Measurements from ENCODE around the gene RPS19BP1.
A peak's percentile ranks its signal among the peaks of the same experiment; 100 is the strongest.

RPS19BP1 gene

GRCh38 chr22:39493759-39494158 lies 38.8 kb downstream of the RPS19BP1 start:
- Histone ChIP-seq H3K4me1 (ENCODE audit: control insufficient read depth in 1 of 2, insufficient read depth in 2 of 2, low read length in 2 of 2) (peaks cover 9% of the 10 kb centered on the region in 2 experiments), H3K27ac (ENCODE audit: low read depth, low read length) (peak overlapping the region; percentile 24), H3K14ac (ENCODE audit: low read length) (no peak overlapping the region), H4K91ac (ENCODE audit: low read depth, low read length) (no peak overlapping the region), H4K12ac (ENCODE audit: low read depth, low read length) (no peak overlapping the region), H2AK5ac (ENCODE audit: low read length) (no peak overlapping the region), H3K9me3 (ENCODE audit: insufficient read depth, low read depth, low read length) (no peaks in the 10 kb centered on the region), H2BK12ac (ENCODE audit: low read length) (no peak overlapping the region), H2BK5ac (ENCODE audit: low read depth, low read length, poor library complexity) (no peak overlapping the region), H3K4ac (ENCODE audit: low read depth, low read length) (no peak overlapping the region), H3K18ac (ENCODE audit: low read length) (no peak overlapping the region), H3K79me1 (ENCODE audit: low read length) (peaks cover 3% of the 10 kb centered on the region), H3K79me2 (ENCODE audit: control insufficient read depth, insufficient read depth, low read length, poor library complexity) (no peaks in the 10 kb centered on the region), H3K9ac (ENCODE audit: low read length) (no peak overlapping the region), H3K4me3 (ENCODE audit: low read depth, low read length) (no peak overlapping the region), H2BK120ac (ENCODE audit: insufficient read depth, low read length, poor library complexity) (no peak overlapping the region), H4K8ac (ENCODE audit: low read depth, low read length) (no peak overlapping the region), H3K23ac (ENCODE audit: low read length) (no peak overlapping the region), H3K27me3 (ENCODE audit: insufficient read depth, low read length) (no peaks in the 10 kb centered on the region), H3K4me2 (ENCODE audit: low read length) (no peak overlapping the region), H3K36me3 (ENCODE audit: control insufficient read depth in 1 of 2, insufficient read depth in 2 of 2, low read length in 2 of 2) (peaks cover under 1 to 9% of the 10 kb centered on the region in 2 experiments), H2AFZ (ENCODE audit: insufficient read depth, low read length, poor library complexity) (no peak overlapping the region)
- DNase-seq, result peak; percentile 95 to 98
- no CpG with 5 or more reads among the region's 4 CpGs for WGBS (ENCODE audit: extremely low coverage, insufficient coverage, insufficient read length)

- WGBS (ENCODE audit: extremely low coverage, insufficient coverage, insufficient read length), result no CpG with 5 or more reads among the region's 3 CpGs
- Histone ChIP-seq H4K12ac (ENCODE audit: low read depth, low read length) (no peak overlapping the region), H4K91ac (ENCODE audit: low read depth, low read length) (no peak overlapping the region), H3K4me3 (ENCODE audit: low read depth, low read length) (no peak overlapping the region), H3K27me3 (ENCODE audit: insufficient read depth, low read length) (no peaks in the 10 kb centered on the region), H4K8ac (ENCODE audit: low read depth, low read length) (no peak overlapping the region), H3K9me3 (ENCODE audit: insufficient read depth, low read depth, low read length) (peaks cover 3% of the 10 kb centered on the region), H3K4me2 (ENCODE audit: low read length) (no peak overlapping the region), H2BK12ac (ENCODE audit: low read length) (no peak overlapping the region), H3K79me1 (ENCODE audit: low read length) (peaks cover 3% of the 10 kb centered on the region), H3K4ac (ENCODE audit: low read depth, low read length) (no peak overlapping the region), H2AFZ (ENCODE audit: insufficient read depth, low read length, poor library complexity) (no peak overlapping the region), H3K18ac (ENCODE audit: low read length) (no peak overlapping the region), H3K23ac (ENCODE audit: low read length) (no peak overlapping the region), H3K4me1 (ENCODE audit: control insufficient read depth in 1 of 2, insufficient read depth in 2 of 2, low read length in 2 of 2) (peaks cover 9% of the 10 kb centered on the region in 2 experiments), H3K9ac (ENCODE audit: low read length) (no peak overlapping the region), H3K14ac (ENCODE audit: low read length) (no peak overlapping the region), H3K27ac (ENCODE audit: low read depth, low read length) (no peak overlapping the region), H2BK120ac (ENCODE audit: insufficient read depth, low read length, poor library complexity) (no peak overlapping the region), H2BK5ac (ENCODE audit: low read depth, low read length, poor library complexity) (no peak overlapping the region), H2AK5ac (ENCODE audit: low read length) (no peak overlapping the region), H3K36me3 (ENCODE audit: control insufficient read depth in 1 of 2, insufficient read depth in 2 of 2, low read length in 2 of 2) (peaks cover 12 to 20% of the 10 kb centered on the region in 2 experiments), H3K79me2 (ENCODE audit: control insufficient read depth, insufficient read depth, low read length, poor library complexity) (no peaks in the 10 kb centered on the region)
- DNase-seq, result no peak
Measured at GRCh38 chr22:39492186-39492585, 40.4 kb downstream of the RPS19BP1 start.

GRCh38 chr22:39491696-39492095 lies 40.9 kb downstream of the RPS19BP1 start:
- no peak overlapping the region for H3K27ac ChIP-seq (ENCODE audit: low read depth, low read length)
- H2AFZ ChIP-seq (ENCODE audit: insufficient read depth, low read length, poor library complexity), result no peak overlapping the region
- no peak overlapping the region for H3K18ac ChIP-seq (ENCODE audit: low read length)
- H2BK12ac ChIP-seq (ENCODE audit: low read length), result no peak overlapping the region
- H3K79me1 ChIP-seq (ENCODE audit: low read length), result peaks cover 3% of the 10 kb centered on the region
- WGBS (ENCODE audit: extremely low coverage, insufficient coverage, insufficient read length), result no CpG with 5 or more reads among the region's 6 CpGs
- no peak overlapping the region for H3K4ac ChIP-seq (ENCODE audit: low read depth, low read length)
- no peak overlapping the region for H4K8ac ChIP-seq (ENCODE audit: low read depth, low read length)
- H3K4me1 ChIP-seq (ENCODE audit: control insufficient read depth in 1 of 2, insufficient read depth in 2 of 2, low read length in 2 of 2), result peaks cover 9% of the 10 kb centered on the region in 2 experiments
- no peak for DNase-seq
- no peak overlapping the region for H3K14ac ChIP-seq (ENCODE audit: low read length)
- H4K12ac ChIP-seq (ENCODE audit: low read depth, low read length), result no peak overlapping the region
- no peaks in the 10 kb centered on the region for H3K27me3 ChIP-seq (ENCODE audit: insufficient read depth, low read length)
- peaks cover 12 to 20% of the 10 kb centered on the region in 2 experiments for H3K36me3 ChIP-seq (ENCODE audit: control insufficient read depth in 1 of 2, insufficient read depth in 2 of 2, low read length in 2 of 2)
- peaks cover 3% of the 10 kb centered on the region for H3K9me3 ChIP-seq (ENCODE audit: insufficient read depth, low read depth, low read length)
- no peaks in the 10 kb centered on the region for H3K79me2 ChIP-seq (ENCODE audit: control insufficient read depth, insufficient read depth, low read length, poor library complexity)
- no peak overlapping the region for H2BK120ac ChIP-seq (ENCODE audit: insufficient read depth, low read length, poor library complexity)
- H3K4me3 ChIP-seq (ENCODE audit: low read depth, low read length), result no peak overlapping the region
- H4K91ac ChIP-seq (ENCODE audit: low read depth, low read length), result no peak overlapping the region
- no peak overlapping the region for H2AK5ac ChIP-seq (ENCODE audit: low read length)
- H3K9ac ChIP-seq (ENCODE audit: low read length), result no peak overlapping the region
- H3K4me2 ChIP-seq (ENCODE audit: low read length), result no peak overlapping the region
- no peak overlapping the region for H2BK5ac ChIP-seq (ENCODE audit: low read depth, low read length, poor library complexity)
- no peak overlapping the region for H3K23ac ChIP-seq (ENCODE audit: low read length)

- H2AK5ac ChIP-seq (ENCODE audit: low read length), result no peak overlapping the region
- H4K8ac ChIP-seq (ENCODE audit: low read depth, low read length), result no peak overlapping the region
- H3K27ac ChIP-seq (ENCODE audit: low read depth, low read length), result no peak overlapping the region
- H3K36me3 ChIP-seq (ENCODE audit: control insufficient read depth in 1 of 2, insufficient read depth in 2 of 2, low read length in 2 of 2), result peaks cover 12 to 20% of the 10 kb centered on the region in 2 experiments
- H2BK120ac ChIP-seq (ENCODE audit: insufficient read depth, low read length, poor library complexity), result no peak overlapping the region
- H3K18ac ChIP-seq (ENCODE audit: low read length), result no peak overlapping the region
- DNase-seq, result no peak
- no peak overlapping the region for H3K4ac ChIP-seq (ENCODE audit: low read depth, low read length)
- H2BK5ac ChIP-seq (ENCODE audit: low read depth, low read length, poor library complexity), result no peak overlapping the region
- no peaks in the 10 kb centered on the region for H3K79me2 ChIP-seq (ENCODE audit: control insufficient read depth, insufficient read depth, low read length, poor library complexity)
- H3K27me3 ChIP-seq (ENCODE audit: insufficient read depth, low read length), result no peaks in the 10 kb centered on the region
- H3K79me1 ChIP-seq (ENCODE audit: low read length), result peaks cover 3% of the 10 kb centered on the region
- H4K91ac ChIP-seq (ENCODE audit: low read depth, low read length), result no peak overlapping the region
- H3K9me3 ChIP-seq (ENCODE audit: insufficient read depth, low read depth, low read length), result peaks cover 3% of the 10 kb centered on the region
- H4K12ac ChIP-seq (ENCODE audit: low read depth, low read length), result no peak overlapping the region
- no peak overlapping the region for H3K14ac ChIP-seq (ENCODE audit: low read length)
- H2BK12ac ChIP-seq (ENCODE audit: low read length), result no peak overlapping the region
- no CpG with 5 or more reads among the region's 9 CpGs for WGBS (ENCODE audit: extremely low coverage, insufficient coverage, insufficient read length)
- H3K4me2 ChIP-seq (ENCODE audit: low read length), result no peak overlapping the region
- no peak overlapping the region for H2AFZ ChIP-seq (ENCODE audit: insufficient read depth, low read length, poor library complexity)
- H3K4me1 ChIP-seq (ENCODE audit: control insufficient read depth in 1 of 2, insufficient read depth in 2 of 2, low read length in 2 of 2), result peaks cover 8 to 9% of the 10 kb centered on the region in 2 experiments
- no peak overlapping the region for H3K9ac ChIP-seq (ENCODE audit: low read length)
- no peak overlapping the region for H3K23ac ChIP-seq (ENCODE audit: low read length)
- H3K4me3 ChIP-seq (ENCODE audit: low read depth, low read length), result no peak overlapping the region
Measured at GRCh38 chr22:39490966-39491680, 41.4 kb downstream of the RPS19BP1 start.

Data from trophoblast cell (in vitro differentiated cells and primary cell).